ENCODE results near the gene ACTR3C.

The ACTR3C gene

DNA sequence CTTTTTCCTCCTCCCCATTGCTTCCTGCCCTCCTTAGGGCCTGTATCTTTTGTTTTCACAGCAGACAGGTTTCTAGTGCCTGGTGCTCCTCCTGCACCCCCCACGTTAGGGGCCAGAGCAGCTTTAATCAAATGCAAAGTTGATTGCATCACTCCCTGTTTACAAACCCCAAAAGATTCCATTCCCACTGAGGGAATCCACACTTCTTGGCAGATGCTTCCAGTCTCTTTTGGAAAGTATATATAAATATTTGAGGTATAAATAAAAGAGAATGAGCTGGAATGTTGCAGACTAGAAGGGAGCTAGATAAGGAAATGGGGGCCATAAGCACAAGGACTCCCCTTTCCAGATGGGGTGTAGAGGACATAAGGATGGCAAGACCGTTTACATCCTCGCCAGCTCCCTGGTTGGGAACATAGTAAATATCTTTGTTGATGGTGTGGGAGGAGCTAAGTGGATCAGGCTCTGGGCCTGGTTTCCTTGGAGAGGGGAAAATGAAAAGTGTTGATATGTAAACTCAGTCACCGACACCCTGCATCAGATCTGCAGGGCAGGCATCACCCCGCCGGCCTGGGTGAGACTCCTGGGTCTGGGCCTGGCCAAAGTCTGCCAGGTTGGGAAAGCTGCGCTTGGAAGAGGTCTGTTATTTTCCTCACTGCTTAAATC, 11.9 kb upstream of the ACTR3C start:
- TF ChIP-seq ZNF274 (IDR thresholded peaks at IDR 0.05; ENCODE audit: low read depth, low read length): no peak
- H3K4me3 ChIP-seq (ENCODE audit: low read length): no peak overlapping the region

DNA sequence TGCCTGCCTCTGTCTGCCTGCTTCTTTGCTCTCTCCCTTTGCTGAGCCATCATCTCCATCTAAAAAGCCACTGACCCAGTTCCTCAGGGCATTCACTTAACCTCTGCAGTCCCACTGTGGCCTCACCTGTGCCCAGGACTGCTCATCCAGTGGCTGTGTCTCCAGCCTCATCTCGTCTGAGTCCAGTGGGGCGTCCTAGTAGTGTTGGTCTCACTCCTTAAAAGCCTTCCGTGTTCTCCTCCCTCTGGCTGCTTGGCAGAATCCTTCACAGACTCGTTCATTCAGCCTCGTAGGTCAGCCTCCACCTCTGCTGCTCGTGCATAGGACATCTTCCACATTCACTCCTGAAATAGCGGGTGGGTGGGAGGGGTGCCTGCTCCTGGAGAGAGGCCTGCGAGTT, 10.8 kb upstream of the ACTR3C start:
- no peak for TF ChIP-seq ZNF274 (IDR thresholded peaks at IDR 0.05; ENCODE audit: low read depth, low read length)
- no peak overlapping the region for H3K4me3 ChIP-seq (ENCODE audit: low read length)

DNA sequence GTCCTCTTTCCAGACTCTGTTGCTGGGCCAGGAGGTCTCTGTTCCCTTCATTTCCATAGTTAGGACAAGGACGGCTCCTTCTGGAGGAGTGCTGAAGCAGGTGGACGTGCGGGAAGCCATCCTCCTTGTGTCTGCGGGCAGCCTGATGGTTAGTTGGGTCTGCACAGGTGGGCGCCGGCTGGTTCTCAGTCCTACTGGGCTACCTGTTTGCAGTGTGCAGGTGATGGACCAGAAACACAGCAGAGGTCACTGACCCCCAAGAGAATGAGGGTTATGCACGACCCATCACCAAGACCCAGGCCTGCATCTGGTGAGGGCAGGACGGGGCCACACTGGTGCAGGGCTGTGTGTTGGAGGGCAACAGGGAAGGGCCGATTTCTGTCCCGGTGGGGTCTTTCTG, 10.3 kb upstream of the ACTR3C start:
- no peak overlapping the region for H3K4me3 ChIP-seq (ENCODE audit: low read length)
- no peak for TF ChIP-seq ZNF274 (IDR thresholded peaks at IDR 0.05; ENCODE audit: low read depth, low read length)

- no peak for TF ChIP-seq ZNF274 (IDR thresholded peaks at IDR 0.05; ENCODE audit: low read depth, low read length)
- H3K4me3 ChIP-seq (ENCODE audit: low read length): no peak overlapping the region
These were observed 9.7 kb upstream of the ACTR3C start for GRCh38 chr7:150332852-150333635.

DNA sequence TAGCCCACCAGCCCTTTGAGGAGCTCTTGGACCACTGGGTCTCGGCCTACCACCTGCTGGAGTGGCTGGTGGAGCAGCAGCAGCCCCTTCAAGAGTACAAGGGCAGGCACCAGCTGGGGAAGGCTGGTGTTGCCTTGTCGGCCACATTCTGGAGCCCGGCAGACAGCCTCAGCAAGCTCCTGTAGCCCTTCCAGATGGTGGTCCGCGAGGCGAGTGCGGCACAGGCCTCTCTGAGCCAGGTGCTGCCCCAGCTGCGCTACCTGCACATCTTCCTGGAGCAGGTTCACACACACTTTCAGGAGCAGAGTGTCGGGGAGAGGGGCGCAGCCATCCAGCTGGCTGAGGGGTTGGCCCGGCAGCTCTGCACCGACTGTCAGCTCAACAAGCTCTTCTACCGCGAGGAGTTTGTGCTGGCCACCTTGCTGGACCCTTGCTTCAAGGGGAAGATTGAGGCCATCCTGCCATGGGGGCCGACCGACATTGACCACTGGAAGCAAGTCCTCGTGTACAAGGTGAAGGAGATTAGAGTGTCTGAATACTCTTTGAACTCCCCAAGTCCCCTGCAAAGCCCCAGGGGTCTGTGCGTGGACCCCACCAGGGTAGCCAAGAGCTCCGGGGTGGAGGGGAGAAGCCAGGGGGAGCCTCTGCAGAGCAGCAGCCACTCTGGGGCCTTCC, 7.0 kb upstream of the ACTR3C start:
- TF ChIP-seq ZNF274 (IDR thresholded peaks at IDR 0.05; ENCODE audit: low read depth, low read length): no peak
- H3K4me3 ChIP-seq (ENCODE audit: low read length): no peak overlapping the region

GRCh38 chr7:150329331-150330120, 6.2 kb upstream of the ACTR3C start:
- H3K4me3 ChIP-seq (ENCODE audit: low read length): no peak overlapping the region
- no peak for TF ChIP-seq ZNF274 (IDR thresholded peaks at IDR 0.05; ENCODE audit: low read depth, low read length)

- no peak overlapping the region for H3K4me3 ChIP-seq (ENCODE audit: low read length)
- no peak for TF ChIP-seq ZNF274 (IDR thresholded peaks at IDR 0.05; ENCODE audit: low read depth, low read length)
These were observed 4.0 kb upstream of the ACTR3C start for GRCh38 chr7:150327308-150327707.

- no peak overlapping the region for H3K4me3 ChIP-seq (ENCODE audit: low read length)
- no peak for TF ChIP-seq ZNF274 (IDR thresholded peaks at IDR 0.05; ENCODE audit: low read depth, low read length)
These were observed 3.4 kb upstream of the ACTR3C start for GRCh38 chr7:150326657-150327268.

DNA sequence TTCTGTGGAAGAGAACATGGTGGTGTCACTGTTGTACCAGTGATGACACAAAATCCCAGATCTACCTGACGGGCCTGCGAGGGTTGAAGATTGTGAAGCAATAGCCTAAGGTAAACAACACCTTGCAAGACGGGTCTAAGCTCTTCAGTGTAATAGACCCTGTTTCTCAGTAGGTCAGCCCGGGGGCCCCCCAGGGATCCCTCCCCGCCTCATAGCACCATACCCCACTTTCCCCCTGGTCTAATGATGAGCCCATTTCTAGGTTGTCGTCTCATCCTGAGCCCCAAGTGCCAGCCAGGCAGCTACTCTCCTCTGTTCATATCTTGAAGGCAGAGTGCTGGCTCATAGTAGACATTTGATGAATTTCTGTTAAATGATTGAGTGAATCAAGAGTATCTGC, 2.6 kb upstream of the ACTR3C start:
- no peak for TF ChIP-seq ZNF274 (IDR thresholded peaks at IDR 0.05; ENCODE audit: low read depth, low read length)
- no peak overlapping the region for H3K4me3 ChIP-seq (ENCODE audit: low read length)

GRCh38 chr7:150325110-150325611, 1.8 kb upstream of the ACTR3C start:
- no peak overlapping the region for H3K4me3 ChIP-seq (ENCODE audit: low read length)
- TF ChIP-seq ZNF274 (IDR thresholded peaks at IDR 0.05; ENCODE audit: low read depth, low read length): no peak

GRCh38 chr7:150324373-150324961, 1.1 kb upstream of the ACTR3C start:
- H3K4me3 ChIP-seq (ENCODE audit: low read length): peak overlapping the region; percentile 88; the same call in 1 of the 2 replicates

GRCh38 chr7:150323682-150324372, 482 bp upstream of the ACTR3C start:
- no peak for TF ChIP-seq ZNF274 (IDR thresholded peaks at IDR 0.05; ENCODE audit: low read depth, low read length)
- peak overlapping the region; percentile 88 for H3K4me3 ChIP-seq (ENCODE audit: low read length)

More at GRCh38 chr7:150324373-150324961, 1.1 kb upstream of the ACTR3C start:
- no peak for TF ChIP-seq ZNF274 (IDR thresholded peaks at IDR 0.05; ENCODE audit: low read depth, low read length)
